Ammon's horn (tissue), 1 donor: Measurements from ENCODE around the gene MCF2L.

ENCODE experiments used
- DNase-seq: peaks from one replicate; pipeline ENCODE4 v3.0.0-alpha.2; 2016; ENCODE audit warnings: low spot score

Gene MCF2L

DNA sequence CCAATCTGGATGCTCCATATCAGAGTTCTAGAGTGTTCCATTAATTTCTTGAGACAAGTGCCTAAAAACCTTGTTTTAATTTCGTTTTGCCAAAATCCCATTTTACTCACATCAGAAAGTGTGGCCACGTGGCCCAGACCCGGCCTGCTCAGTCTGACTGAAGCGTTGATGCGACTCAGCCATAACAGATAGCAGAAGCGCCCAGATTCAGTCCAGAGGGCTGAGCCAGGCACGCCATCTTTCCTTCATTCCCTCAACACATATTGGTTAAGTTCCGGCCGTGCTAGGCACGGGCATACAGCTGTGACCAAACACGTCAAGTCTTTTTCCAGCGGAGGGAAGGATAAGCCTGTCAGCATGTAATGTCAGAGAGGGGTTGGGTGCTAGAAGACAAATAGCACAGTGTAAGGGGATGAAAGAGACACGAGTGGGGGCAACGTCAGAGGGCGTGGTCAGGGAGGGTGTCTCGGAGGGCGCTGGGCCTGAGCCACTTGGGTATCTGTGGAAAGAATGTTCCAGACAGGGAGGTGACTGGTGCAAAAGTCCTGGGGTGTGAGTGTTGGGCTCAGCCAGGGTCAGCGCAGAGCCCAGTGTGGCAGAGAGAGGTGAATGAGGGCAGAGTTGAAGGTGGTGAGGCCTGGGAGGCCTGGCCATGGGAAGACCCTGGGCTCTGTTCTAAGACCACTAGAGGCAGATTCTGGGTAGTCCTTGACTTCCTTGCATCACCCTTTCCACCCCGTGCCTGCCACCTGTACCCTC lies 156.7 kb downstream of the MCF2L start:
- no peak for DNase-seq

DNA sequence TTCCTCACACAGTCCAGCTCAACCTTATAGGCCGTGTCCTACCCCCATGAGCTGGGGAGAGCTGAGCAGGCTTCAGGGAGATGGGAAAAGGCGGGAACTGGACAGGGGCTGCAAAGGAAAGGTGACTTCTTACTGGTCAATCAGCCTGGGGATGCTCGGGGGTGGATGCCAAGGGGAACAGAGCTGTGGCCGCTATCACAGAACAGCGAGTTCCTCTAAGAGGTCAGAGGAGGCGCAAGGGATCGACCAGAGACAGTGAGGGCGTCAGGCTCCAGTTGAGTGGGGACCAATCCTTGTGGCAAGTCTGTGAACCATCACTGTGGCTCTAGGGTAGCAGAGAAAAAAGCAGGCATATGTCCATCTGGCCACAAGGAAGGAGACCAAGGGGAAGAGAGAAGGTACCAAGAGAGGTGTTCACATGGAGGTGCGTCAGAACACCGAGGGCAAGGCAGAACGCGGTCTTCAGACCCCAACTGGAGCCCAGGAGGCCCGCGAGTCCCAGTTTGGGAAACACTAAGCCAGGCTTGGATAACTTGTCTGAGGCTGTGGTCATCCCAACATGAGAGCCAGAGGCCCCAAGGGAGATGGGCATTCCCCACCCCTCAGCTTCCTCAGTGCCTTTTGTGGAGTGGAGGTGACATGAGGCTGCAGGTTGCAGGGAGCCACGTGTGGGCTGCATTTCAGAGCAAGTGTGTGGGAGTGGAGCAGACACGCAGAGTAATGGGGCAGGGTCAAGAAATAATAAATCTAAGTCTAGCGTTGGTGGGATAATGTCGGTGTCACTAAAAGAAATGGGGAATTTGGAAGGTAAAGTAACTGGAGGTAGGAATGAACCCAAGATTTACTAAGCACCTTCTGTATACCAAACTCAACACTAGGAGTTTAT lies 157.5 kb downstream of the MCF2L start:
- DNase-seq: no peak

DNA sequence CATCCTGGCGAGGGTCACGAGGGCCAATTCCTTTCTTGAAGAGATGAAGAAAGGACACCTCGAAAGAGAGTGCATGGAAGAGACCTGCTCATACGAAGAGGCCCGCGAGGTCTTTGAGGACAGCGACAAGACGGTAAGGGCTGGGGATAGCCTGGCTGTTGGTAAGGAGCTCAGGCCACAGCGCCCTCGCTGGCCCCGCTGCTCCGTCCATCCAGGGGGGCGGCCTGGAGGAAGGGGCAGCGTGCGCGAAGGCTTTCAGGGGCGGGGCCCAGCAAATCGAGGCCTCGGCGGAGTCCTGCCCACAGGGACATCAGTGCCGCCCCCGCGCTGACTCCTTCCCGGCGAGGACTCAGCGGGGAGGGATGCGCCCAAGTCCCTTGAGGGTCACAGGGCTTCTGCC lies 160.5 kb downstream of the MCF2L start:
- DNase-seq: no peak

DNA sequence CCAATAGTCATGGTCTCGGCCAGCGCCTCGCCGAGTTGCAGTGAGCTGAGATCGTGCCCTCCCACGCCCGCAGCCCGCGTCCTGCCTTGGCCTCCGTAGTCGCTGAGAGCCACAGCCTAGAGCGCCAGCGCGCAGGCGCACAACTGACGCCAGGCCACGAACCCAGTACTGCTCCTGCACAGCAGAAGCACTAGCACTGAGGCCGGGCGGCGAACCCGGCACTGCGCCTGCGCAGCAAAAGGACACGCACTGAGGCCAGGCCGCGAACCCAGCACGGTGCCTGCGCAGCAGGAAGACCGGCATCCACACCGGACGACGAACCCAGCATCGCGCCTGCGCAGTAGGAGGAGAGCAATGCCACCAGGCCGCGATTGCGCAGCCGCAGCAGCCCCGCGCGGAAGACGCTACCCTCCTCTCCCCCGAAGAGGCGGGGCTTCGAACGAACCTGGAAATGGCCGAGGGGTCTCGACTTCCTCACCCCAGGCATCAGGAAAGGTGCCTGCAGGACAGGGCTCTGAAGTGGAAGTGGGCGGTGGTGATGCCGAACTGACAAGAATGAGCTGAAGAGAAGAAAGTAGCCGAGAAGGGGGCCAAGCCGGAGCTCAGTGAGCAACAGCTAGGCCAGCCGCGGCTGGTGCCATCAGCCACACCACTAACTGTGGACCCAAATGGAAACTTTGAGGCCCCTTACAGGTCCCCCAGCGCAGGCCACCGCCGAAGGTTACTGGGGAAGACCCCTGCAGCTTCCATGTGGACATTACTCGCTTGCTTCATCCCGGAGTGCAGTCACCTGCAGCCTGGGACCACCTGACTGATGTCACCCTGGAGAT lies 161.1 kb downstream of the MCF2L start:
- no peak for DNase-seq

DNA sequence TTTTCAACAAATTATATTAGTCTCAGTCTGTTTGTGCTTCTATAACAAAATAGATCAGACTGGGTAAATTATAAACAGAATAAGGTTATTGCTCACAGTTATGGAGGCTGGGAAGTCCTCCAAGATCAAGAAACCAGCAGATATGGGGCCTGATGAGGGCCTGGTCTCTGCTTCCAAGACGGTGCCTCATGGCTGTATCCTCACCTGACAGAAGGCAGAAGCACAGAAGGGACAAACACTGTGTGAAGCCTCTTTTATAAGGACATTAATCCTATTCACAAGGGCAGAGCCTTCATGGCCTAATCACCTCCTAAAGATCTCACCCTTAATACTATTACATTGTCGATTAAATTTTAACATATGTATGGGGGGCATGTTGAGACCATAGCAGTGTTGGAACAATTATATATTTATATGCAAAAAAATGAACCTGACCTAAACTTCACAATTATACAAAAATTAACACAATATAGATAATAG lies 166.3 kb downstream of the MCF2L start:
- DNase-seq: no peak

- no peak for DNase-seq
Observed at GRCh38 chr13:113137691-113138298, 168.8 kb downstream of the MCF2L start.

GRCh38 chr13:113138792-113139551 lies 170.0 kb downstream of the MCF2L start:
- DNase-seq: no peak

- no peak for DNase-seq
Observed at GRCh38 chr13:113139577-113139976, 170.6 kb downstream of the MCF2L start.

DNA sequence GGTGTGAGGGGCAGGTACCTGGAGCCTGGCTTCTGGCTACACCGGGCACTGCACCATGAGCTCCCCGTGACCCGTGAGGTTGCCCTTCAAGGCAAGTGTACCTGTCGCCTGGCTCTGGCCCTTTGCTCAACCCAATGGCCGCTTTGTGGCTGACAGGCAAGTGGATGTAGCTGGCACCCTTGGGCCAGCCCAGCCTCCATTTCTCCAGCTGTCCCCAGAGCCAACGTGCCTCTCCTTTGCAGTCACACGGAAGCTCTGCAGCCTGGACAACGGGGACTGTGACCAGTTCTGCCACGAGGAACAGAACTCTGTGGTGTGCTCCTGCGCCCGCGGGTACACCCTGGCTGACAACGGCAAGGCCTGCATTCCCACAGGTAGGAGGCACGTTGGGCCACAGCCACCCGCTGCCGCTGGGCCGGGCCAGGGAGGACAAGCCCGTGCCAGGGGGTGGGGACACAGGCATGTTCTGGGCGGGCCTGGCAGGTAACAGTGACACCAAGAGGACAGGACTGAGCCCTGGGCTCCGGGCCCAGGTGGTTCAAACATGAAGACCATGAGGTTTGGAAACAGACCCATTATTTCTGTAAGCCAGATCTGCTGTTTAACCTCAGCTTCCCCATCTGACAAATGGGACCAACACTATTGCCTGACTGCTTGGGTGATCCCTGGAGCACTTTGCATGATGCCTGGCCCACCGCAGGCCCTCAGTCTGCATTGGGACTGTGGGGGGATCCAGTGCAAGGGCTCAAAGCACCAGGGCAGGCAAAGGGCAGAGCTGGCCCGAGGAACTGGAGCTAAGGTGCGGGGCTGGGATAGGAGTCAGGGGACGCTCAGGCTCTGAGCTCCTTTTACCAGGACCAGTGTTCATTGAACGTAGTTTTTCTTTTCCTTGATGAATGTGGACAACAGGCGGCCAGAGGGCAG lies 171.9 kb downstream of the MCF2L start:
- DNase-seq: no peak

- DNase-seq: no peak
Observed at GRCh38 chr13:113141601-113141970, 172.6 kb downstream of the MCF2L start.

DNA sequence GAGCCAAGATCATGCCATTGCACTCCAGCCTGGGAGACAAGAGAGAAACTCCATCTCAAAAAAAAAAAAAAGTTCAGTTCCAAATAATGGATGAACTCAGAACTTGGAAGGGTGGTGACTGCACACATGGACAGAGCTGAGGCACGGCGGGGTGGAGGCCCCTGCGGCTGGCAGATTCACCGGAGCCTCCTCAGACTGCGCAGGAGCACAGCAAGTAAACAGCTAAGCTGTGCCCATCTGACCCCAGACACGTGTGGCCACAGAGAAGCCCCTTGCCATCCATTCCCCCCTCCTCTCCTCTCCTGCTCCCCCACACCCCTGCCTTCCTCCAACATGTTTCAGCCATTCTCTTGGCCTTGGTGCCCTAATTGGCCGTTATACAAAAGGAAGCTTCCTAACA lies 173.9 kb downstream of the MCF2L start:
- DNase-seq: no peak

DNA sequence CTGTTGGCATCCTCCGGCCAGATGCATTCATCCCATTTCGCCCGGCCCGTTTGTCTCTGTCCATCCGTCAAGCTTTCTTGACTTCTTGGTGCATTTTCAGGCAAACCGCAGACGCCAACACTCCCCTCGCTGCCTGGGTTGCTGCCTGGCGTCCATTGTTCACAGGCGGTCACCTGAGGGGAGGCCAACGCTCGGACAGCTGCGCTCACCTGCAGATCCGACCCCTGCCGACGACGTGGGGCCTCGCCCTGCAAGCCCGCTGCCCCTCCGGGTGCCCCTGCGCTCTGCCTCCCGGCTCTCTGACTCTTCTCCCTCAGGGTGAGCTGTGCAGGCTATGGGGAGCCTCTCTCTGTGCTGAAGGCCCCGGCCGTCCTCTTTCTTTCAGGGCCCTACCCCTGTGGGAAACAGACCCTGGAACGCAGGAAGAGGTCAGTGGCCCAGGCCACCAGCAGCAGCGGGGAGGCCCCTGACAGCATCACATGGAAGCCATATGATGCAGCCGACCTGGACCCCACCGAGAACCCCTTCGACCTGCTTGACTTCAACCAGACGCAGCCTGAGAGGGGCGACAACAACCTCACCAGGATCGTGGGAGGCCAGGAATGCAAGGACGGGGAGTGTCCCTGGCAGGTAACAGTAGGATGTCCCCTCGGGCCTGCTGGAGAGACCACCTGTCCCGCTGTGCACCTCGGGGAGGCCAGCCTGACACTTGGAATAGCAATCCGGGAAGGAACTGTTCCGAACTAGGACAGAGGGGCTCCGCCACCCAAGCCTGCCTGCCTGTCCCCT lies 174.6 kb downstream of the MCF2L start:
- DNase-seq: no peak

- no peak for DNase-seq
Observed at GRCh38 chr13:113144255-113144629, 175.2 kb downstream of the MCF2L start.

DNA sequence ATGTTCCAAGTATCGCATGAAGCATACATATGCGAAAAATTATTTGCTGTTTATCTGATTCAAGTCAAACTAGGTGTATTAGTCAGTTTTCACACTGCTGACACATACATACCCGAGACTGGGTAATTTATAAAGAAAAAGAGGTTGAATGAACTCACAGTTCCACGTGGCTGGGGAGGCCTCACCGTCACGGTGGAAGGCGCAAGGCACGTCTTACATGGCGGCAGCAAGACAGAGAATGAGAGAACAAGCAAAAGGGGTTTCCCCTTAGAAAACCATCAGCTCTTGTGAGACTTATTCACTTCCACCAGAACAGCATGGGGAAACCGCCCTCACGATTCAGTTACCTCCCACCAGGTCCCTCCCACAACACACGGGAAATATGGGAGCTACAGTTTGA lies 176.5 kb downstream of the MCF2L start:
- no peak for DNase-seq

DNA sequence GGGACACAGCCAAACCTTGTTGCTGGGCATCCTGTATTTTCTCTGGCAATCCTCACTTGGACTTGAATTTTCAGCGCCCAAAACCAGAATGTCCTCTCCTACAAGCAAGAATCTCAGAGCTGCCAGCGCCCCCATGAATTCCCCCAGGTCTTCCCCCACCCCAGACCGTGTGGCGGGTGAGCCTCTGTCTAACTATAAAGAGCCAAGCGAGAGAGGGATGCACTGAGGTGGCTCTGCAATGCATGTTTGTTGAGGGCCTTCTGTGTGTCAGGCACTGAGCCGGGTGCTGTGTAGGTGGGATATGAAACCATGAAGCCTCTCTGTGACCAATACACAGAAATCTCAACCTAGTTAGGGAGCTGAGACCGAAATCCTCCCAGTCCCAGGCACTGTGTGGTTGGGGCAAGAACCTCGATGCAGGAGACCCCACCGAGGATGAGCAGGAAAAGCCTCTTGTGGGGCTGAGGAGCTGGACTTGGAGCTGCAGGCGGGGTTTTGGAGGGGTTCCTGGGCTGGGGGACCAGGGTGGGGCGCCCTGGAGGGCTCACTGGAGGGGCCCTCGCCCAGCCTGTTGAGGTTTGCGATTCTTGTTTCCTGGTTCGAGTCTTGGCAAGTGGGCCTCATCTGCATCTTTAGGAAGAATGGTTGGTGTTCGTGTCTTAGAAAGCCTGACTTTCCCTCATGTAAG lies 177.0 kb downstream of the MCF2L start:
- DNase-seq: no peak

GRCh38 chr13:113146750-113147149 lies 177.7 kb downstream of the MCF2L start:
- DNase-seq: no peak

- DNase-seq: no peak
Observed at GRCh38 chr13:113147206-113147605, 178.2 kb downstream of the MCF2L start.

- no peak for DNase-seq
Observed at GRCh38 chr13:113148407-113148806, 179.4 kb downstream of the MCF2L start.
